GM18858 (cell line): ENCODE measurements around the gene PLPP7.
"Not testable (repeated sequence)": the region's sequence is repeated elsewhere in the genome, so short reads cannot be mapped to it uniquely, and the experiment has no call there.

Source experiments
- ATAC-seq: cut with Tn5 transposase; IDR thresholded peaks from one replicate; pipeline ENCODE4 v1.9.1; 2021; ENCODE audit not compliant: unreplicated experiment

Gene PLPP7

GRCh38 chr9:131329241-131329641 lies 39.7 kb downstream of the PLPP7 start:
- no peak for ATAC-seq

GRCh38 chr9:131330814-131331600 lies 41.5 kb downstream of the PLPP7 start:
- no peak for ATAC-seq

DNA sequence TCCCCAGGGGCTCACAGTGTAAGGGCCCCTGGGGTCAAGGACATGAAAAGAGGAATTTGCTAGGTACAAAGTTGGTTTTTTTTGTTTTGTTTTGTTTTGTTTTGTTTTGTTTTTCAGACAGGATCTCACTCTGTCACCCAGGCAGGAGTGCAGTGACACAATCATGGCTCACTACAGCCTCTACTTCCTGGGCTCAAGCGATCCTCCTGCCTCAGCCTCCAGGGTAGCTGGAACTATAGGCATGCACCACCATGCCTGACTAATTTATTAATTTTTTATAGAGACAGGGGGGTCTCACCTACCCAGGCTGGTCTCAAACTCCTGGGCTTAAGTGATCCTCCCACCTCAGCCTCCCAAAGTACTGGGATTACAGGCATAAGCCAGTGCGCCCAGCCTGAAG lies 42.5 kb downstream of the PLPP7 start:
- ATAC-seq: not testable (repeated sequence)

DNA sequence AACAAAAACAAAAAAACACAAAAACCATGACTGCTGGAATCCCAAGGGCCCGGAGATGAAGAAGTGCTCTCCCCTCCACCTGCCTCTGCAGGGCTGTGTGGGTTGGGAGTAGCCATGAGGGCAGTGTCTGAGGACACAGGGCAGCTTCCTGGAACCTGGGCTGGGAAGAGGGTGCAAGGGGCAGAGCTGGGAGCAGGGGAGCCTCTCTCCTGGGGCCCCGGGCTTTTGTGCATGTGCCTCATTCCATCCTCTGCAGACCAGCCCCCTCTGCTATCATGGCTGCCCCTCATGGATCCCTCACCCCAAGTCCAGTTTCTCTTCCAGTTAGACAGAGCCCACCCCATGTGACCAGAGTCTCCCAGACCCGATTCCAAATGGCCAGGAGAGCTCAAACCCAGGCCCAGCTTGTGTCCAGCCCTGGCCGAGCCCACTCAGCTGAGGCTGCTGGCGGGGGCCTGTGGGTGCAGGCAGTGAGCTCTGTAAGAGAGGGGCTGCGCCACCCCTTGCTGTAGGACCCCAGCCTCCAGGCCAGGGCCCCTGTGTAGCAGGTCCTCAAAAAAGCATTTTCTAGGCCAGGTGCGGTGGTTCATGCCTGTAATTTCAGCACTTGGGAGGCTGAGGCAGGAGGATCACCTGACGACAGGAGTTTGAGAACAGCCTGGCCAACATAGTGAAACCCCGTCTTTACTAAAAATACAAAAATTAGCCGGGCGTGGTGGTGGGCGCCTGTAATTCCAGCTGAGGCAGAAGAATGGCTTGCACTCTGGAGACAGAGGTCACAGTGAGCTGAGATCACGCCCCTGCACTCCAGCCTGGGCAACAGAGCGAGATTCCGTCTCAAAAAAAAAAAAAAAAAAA lies 44.5 kb downstream of the PLPP7 start:
- no peak for ATAC-seq

DNA sequence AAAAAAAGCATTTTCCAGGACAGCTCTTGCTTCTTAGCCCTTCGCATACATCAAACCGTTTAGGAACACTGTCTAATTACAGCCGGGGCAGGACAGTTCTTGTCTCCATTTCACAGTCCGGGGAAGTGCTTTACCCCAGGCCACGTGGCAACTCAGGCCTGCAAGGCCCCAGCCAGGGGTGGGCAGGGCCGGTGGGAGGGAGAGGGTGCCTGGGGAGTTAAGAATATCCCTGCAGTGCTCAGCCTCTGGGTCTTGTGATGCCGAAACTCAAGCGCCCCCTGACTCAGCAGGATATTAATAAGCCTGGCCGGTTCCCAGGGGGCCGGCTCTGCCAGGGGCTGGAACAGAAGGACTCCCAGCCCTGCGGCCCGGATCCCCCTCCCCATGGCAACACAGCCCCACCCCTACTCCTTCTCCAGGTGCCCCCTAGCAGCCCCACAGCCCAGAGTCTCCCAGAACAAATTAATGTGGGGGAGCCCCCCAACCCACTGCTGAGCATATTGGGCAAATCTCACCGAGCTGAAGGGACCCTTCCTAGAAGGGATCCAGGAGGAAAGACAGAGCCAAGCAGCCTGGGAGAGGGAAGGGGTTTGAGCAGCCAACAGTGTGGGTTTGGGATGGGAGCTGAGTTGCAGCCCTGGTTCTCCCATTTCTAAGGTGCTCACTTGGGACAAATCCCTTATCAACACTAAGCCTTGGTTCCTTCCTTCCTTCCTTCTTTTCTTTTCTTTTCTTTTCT lies 45.3 kb downstream of the PLPP7 start:
- ATAC-seq: no peak

DNA sequence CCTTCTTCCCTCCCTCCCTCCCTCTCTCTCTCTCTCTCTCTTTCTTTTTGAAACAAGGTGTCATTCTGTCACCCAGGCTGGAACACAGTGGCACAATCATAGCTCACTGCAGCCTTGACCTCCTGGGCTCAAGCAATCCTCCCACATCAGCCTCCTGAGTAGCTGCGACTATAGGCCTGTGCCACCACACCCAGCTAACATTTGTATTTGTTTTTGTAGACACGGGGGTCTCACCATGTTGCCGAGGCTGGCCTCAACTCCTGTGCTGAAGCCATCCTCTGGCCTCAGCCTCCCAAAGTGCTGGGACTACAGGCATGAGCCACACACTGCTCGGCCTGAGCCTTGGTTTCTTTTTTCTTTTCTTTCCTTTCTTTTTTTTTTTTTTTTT lies 45.8 kb downstream of the PLPP7 start:
- ATAC-seq: no peak

- ATAC-seq: no peak
Measured at GRCh38 chr9:131337131-131337848, 47.8 kb downstream of the PLPP7 start.

DNA sequence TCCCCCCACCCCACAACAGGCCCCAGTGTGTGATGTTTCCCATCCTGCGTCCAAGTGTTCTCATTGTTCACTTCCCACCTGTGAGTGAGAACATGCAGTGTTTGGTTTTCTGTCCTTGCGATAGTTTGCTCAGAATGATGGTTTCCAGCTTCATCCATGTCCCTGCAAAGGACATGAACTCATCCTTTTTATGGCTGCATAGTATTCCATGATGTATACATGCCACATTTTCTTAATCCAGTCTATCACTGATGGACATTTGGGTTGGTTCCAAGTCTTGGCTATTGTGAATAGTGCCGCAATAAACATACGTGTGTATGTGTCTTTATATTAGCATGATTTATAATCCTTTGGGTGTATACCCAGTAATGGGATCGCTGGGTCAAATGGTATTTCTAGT lies 49.7 kb downstream of the PLPP7 start:
- not testable (repeated sequence) for ATAC-seq

DNA sequence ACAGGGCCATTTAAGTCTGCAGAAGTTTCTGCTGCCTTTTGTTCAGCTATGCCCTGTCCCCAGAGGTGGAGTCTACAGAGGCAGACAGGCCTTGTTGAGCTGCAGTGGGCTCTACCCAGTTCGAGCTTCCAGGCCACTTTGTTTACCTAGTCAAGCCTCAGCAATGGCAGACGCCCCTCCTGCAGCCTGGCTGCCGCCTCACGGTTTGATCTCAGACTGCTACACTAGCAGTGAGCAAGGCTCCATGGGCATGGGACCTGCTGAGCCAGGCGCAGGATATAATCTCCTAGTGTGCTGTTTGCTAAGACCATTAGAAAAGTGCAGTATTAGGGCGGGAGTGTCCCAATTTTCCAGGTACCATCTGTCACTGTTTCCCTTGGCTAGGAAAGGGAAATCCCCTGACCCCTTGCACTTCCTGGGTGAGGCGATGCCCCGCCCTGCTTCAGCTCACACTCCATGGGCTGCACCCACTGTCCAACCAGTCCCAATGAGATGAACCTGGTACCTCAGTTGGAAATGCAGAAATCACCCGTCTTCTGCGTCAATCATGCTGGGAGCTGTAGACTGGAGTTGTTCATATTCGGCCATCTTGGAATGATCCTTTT lies 55.5 kb downstream of the PLPP7 start:
- not testable (repeated sequence) for ATAC-seq

DNA sequence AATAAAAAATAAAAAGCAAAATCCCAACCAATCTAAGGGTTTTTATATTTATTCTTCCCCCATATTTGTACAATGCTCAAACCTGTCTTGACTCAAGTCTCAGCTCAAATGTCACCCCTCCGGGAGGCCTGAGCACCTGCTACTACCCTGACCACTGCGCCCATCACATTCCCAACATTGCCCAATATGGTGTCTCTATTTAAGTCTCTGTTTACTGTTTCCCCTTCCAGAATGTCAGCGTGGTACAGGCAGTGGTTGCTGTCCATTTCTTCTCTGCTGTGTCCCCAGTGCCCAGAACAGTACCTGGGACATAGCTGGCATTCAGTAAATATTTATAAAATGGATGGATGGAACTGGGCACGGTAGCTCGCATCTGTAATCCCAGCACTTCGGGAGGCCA lies 57.0 kb downstream of the PLPP7 start:
- no peak for ATAC-seq

GRCh38 chr9:131347376-131348020 lies 58.0 kb downstream of the PLPP7 start:
- ATAC-seq: no peak

DNA sequence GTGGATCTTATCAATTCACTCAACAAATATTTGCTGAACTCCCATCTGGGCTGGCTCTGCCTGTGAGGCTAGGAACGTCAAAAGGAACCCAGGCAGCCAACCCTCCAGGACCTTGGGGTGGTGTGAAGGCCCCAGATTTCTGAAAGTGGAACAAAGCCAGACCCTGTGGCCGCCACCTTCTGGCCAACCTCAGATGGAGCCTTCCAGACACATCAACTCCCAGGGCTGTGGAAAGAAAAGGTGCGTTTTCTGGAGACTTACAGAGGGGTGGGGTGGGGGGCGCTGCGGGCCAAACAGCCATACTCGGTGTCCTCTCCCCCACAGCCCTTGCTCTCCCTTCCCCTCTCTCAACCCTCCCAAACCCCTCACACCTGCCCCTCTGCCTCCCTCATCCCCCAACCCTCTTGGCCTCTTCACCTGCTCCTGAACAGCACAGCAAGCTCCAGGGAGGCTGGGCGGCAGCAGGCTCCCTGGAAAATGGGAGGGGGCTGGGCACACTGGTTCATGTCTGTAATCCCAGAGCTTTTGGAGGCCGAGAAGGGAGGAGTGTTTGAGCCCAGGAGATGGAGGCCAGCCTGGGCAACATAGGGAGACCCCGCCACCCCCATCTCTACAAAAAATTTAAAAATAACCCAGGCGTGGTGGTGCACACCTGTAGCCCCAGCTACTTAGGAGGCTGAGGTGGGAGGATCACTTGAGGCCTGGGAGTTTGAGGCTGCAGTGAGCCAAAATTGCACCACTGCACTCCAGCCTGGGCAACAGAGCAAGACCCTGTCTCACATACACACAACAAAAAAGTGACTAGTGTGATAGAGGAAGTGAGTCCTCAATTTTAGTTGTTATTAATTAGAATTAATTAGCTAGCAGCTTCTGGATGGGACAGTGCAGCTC lies 59.4 kb downstream of the PLPP7 start:
- ATAC-seq: no peak

DNA sequence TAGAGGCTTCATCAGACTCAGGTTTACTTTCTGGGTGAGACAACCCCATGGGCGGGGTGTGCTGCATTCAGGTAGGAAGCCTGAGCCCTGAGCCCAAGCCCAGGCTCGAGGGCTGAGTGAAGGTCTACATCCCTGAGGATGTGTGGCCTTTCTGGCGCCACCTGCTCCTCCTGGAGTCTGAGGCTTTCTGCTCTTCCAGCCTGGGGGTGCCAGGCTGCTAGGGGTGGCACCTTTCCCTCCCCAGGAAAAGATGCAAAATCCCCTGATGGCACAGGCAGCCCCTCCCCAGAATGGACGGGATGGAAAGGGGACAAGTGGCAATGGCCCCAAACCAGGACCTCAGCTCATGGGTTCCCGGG lies 60.0 kb downstream of the PLPP7 start:
- no peak for ATAC-seq

DNA sequence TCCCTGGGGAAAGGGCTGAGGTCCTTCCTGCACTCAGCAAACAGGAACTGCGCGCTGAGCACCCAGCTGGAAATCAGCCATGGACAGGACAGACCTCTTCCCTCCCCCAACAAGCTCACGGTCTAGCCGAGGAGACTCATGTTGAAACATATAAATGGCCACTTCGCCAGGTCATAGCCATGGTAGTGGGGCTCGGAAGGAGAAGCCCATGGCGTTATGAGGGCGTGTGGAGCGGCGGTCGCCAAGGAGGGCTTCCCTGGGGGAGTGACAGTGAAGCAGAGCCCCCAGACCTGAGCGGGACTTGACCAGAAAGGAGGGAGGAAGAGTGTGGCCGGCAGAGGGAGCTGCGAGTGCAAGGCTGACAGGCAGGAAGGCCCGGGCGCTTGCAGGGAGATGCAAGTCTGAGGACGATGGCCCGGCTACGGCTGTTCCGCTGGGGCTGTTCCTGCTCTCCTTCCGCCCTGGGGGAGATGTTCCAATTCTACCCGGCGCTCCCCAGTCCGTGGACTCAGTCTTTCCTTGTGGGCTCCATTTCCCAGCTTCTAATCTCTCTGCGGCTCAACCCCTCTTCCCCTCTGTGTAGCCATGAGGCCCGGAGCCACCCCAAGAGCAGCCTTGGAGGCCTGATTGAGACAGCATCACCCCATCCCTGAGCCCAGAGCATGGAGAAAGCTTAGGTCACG lies 60.5 kb downstream of the PLPP7 start:
- no peak for ATAC-seq

- not testable (repeated sequence) for ATAC-seq
Measured at GRCh38 chr9:131356479-131356878, 67.0 kb downstream of the PLPP7 start.

DNA sequence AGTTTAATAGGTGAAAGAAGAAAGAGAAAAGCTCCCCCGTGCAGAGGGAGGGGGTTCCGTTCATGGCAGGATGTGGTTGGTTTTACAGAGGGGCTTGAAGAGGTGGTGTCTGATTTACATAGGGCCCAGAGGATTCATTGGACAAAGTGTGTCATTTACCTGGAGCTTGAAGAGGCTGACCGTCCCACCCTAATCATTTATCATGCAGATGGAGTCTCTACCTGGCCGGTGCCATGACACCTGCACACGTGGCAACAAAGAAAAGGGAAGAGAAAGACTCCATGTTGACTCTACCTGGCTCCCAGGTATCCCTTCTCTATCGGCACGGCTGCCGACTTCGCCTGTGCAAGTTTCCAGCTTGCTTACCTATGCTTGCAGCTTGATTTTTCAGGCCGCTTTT lies 69.0 kb downstream of the PLPP7 start:
- no peak for ATAC-seq
